NK-92 (cell line): ENCODE results near the gene USP54.

Experiments used
- DNase-seq: peaks from one replicate; lab custom pipeline; 2025; ENCODE audit not compliant: unreplicated experiment; lab: John Stamatoyannopoulos, UW

USP54 gene

DNA sequence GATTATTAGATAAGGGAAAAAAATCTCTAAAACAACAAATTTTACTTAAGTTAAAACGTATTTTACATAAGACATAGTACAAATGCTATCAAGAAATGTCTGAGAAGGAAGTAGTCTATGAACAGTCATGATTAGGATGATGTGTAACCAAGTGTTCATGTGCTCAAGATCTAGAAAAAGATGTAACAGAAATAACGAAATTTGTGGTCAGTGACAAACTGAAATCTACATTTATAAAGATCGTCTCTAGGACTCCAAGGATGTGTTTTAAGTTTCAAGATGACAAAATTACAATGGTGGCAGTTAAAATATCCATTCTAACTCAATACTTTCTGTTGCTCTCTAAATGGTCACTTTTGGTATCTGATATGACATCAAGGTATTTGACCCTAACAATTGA, 112.5 kb downstream of the USP54 start:
- DNase-seq: no peak

DNA sequence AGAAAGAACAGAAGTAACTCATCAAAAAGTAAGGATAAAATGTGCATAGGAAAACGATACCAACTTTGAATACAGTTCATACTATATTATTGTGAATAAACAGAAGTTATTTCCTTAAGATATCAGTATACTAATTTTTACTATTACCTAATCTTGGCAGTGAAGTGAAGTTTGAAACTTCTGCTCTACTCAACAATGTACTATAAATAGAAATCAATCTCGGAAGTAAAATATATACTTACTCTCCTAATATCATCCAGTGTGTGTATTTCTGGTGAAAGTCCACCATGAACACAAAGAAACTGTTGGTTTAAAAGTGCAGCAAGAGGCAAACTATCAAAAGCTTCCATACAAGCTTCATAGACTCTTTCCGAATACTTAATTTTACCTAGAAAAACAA, 119.9 kb downstream of the USP54 start:
- DNase-seq: no peak

DNA sequence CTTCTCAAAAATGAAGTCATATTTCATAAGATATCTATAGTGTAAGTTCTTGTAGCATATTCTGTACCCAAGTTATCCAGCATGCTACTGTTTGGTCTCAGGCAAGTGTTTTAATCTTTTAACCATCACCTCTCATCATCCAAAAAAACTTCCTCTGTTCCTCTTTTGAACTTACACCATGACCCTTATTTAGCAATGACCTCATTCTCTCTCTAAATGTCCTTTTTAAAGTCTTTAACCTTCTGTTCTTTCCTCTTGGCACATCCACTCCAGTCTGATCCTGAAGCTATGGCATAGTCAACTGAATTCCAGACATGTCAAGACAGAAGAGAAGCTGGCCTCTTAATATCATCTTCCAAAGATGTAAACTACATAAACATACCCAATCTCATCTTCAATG, 121.6 kb downstream of the USP54 start:
- no peak for DNase-seq

DNA sequence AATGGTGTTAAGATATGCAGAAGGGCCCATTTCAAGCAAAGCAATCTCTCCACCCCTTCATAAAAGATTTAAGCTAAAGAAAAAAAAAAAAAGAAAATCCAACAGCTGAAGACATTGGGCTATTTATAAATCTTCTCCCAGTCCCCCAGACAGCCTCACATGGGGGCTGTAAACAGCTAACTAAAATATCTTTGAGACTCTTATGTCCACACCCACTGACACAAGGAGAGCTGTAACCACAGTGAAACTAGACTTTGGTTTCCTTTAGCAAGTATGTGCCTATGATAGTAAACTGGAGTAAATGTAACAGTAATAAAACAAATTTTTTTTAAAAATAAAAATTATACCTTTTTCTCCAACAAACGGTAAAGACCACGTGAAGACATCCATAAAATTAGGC, 123.9 kb downstream of the USP54 start:
- no peak for DNase-seq

DNA sequence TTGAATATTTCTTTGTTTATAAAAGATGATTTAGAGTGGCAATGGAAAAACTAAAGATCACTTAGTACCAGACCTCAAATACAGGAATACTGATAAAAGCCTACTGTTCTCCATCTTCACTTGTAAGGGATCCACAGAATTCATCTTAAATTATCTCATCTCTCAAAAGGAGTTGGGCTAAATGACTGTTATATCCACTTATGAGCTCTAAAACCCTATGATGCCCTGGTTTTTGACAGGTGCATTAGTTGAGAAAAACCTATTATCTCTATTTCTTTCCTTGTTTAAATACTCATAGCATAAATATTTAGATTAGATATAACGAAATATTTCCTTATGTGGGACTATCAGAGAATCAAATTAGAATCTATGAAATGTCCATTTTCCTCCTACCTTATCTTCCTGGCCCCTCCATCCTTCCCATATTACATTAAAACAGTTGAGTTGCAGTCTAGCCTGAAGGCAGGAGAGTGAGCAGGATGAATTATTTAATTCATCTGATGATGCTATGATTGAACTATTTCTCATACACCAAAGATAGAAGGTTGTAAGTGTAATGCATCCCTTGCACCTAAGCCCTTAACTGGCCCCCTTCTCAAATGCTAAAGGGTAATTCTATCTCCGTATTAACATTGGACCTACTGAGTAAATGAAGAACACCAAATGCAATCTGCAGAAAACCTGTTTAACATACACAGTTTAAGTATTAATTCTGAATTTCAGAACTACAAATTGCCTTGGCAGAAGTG, 125.0 kb downstream of the USP54 start:
- DNase-seq: no peak

DNA sequence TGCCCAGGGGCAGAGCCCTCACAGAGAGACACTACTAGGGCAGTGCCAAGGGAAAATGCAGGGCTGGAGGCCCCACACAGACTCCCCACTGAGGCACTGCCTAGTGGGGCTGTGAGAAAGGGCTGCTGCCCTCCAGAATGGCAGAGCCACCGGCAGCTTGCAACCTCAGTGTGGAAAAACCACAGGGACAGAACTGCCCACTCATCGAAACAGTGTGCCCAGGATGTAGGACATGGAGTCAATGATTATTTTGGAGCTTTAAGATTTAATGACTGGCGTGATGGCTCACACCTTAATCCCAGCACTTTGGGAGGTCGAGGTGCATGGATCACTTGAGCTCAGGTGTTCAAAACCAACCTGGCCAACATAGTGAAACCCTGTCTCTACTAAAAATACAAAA, 130.2 kb downstream of the USP54 start:
- no peak for DNase-seq

DNA sequence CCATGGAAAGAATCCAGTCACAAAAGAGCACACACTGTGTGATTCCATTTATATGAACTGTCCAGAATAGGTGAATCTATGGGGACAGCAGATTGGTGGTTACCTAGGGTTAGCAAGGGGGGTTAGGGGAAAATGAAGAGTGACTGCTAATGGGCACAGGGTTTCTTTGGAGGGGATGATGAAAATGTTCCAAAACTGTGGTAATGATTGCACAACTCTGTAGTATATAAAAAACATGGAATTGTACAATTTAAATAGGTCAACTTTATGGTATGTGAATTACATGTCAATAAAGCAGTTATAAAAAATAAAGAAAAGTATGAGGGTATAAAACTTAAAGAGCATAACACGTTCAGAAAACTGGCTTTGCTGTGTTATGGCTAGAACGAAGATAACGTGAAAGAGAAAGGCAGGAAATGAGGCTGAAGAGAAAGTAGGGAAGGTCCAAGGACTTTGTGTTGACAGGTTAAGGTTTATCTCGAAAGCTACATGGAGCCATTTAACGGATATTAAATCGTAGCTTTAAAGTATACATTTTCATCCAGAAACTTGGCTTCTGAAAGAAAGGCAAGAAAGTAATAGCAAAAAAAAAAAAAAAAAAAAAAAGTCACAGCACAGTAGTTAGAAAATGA, 131.3 kb downstream of the USP54 start:
- DNase-seq: no peak

DNA sequence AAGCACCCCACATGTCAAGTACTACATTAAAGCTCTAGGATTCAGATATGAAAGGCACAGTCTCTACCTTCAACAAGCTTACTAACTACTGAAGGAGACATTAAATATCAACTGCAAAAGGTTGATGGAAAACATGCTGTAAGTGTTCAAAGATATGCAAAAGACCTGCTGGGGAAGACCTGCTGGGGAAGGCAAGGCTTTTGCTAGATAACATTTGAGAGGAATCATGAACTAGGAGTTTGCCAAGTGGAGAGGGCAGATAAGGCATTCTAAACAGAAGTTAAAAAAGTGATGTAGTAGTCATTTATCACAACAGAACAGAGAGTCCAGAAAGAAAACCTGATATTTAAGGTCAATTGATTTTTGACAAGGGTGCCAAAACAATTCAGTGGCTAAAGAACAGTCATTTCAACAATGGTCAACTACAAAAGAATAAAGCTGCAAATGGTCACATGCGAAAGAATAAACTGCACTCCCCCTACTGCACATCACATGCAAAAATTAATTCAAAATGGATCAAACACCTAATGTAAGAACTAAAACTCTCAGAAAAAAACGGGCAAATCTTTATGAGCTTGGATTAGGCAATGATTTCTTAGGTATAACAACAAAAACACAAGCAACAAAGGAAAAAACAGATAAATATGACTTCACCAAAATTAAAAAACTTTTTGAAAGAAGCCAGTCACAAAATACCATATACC, 134.8 kb downstream of the USP54 start:
- DNase-seq: no peak

DNA sequence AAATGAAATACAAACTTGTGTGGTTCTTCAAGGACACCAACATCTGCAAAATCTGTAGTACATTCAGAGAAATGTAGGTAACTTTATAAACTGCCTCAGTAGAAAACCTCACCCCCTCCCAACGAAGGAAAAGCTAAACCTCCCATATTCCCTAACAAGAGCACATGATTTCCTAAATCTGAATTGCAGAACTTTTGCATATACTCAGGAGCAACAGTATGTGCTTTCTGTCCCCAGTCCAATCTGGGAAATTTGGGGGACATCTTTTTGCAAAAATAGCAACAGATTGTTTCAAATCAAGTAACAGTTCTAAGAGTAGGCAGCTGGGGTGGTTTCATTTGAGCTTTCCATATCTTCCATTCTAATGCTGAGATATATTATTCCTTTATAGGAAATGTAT, 142.0 kb downstream of the USP54 start:
- no peak for DNase-seq

DNA sequence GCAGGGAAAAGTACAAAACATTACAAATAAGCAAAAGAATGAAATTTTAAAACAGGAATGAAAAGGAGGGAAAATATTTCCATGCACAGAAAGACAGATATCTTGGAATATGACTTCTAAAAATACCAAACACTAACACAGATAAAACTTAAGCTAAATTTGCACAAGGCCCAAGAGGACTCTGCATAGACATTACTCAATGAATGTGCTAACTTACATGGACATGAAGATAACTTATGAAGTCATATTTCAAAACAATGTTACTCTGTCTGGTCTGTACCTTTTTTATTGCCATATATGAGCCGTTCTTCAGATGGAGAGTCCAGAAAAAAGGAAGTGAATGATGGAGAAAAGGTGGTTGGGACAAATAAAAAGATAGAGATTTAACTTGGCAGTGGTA, 142.8 kb downstream of the USP54 start:
- DNase-seq: no peak
